Liver (tissue), 9 donors: ENCODE results near the gene KIAA0930. TPM values are rescaled to one million over a fixed set of nuclear protein-coding genes. Genes with fewer than 3 reads are reported as not detected.

ENCODE experiments used
- DNase-seq: peaks from one replicate; pipeline ENCODE4 v3.0.0-alpha.2; 2017; ENCODE audit warnings: low spot score
- H3K27ac ChIP-seq, 2 donors: one replicate each; pipeline ENCODE4 v1.7.0; 2013; ENCODE audit warnings: inconsistent platforms in 2 of 2, low read length in 2 of 2, control low read depth in 1 of 2, low read depth in 1 of 2, mild to moderate bottlenecking in 1 of 2
- H3K27me3 ChIP-seq, 4 donors: one replicate each; pipeline versions ENCODE4 v1.6.1 to v1.7.0; 2013; ENCODE audit warnings: low read length in 3 of 4, inconsistent platforms in 1 of 4, mild to moderate bottlenecking in 1 of 4, moderate library complexity in 1 of 4; ENCODE audit not compliant: control insufficient read depth in 4 of 4, insufficient read depth in 4 of 4
- H3K36me3 ChIP-seq, 4 donors: one replicate each; pipeline versions ENCODE4 v1.6.1 to v1.7.0; 2013; ENCODE audit warnings: low read length in 3 of 4, mild to moderate bottlenecking in 3 of 4, low read depth in 1 of 4, moderate library complexity in 1 of 4; ENCODE audit not compliant: control insufficient read depth in 4 of 4, insufficient read depth in 3 of 4
- H3K4me1 ChIP-seq, 4 donors: one replicate each; pipeline versions ENCODE4 v1.6.1 to v1.7.0; 2013; ENCODE audit warnings: low read length in 3 of 4, mild to moderate bottlenecking in 3 of 4, moderate library complexity in 1 of 4; ENCODE audit not compliant: control insufficient read depth in 4 of 4, insufficient read depth in 4 of 4
- H3K4me3 ChIP-seq, 3 donors: one replicate each; pipeline versions ENCODE4 v1.6.1 to v1.7.0; 2013; ENCODE audit warnings: low read length in 3 of 3, control low read depth in 1 of 3, low read depth in 1 of 3, mild to moderate bottlenecking in 1 of 3
- H3K9ac ChIP-seq, 2 donors: one replicate each; pipeline ENCODE4 v1.7.0; 2013; ENCODE audit warnings: low read length in 2 of 2, mild to moderate bottlenecking in 2 of 2, moderate library complexity in 2 of 2, control low read depth in 1 of 2, low read depth in 1 of 2
- H3K9me3 ChIP-seq, 4 donors: one replicate each; pipeline versions ENCODE4 v1.6.1 to v1.7.0; 2013; ENCODE audit warnings: low read length in 3 of 4; ENCODE audit not compliant: control insufficient read depth in 4 of 4
- ATF3 ChIP-seq: IDR thresholded peaks from 2 replicates; pipeline ENCODE4 v1.6.1; 2016; ENCODE audit warnings: antibody characterized with exemption
- CTCF ChIP-seq: fragments of 150-350 bp; IDR thresholded peaks from 2 replicates; pipeline ENCODE4 v1.5.1; 2017; ENCODE audit warnings: improper control_type of control experiment, low read depth, low read length; ENCODE audit not compliant: missing input control
- EGR1 ChIP-seq, 2 donors: IDR thresholded peaks; 2 replicates each; pipeline ENCODE4 v1.6.1; 2016 to 2018; ENCODE audit warnings: antibody characterized with exemption in 2 of 2, low read depth in 2 of 2
- FOXA1 ChIP-seq: IDR thresholded peaks from 2 replicates; pipeline ENCODE4 v1.6.1; 2016; ENCODE audit warnings: antibody characterized with exemption
- FOXA2 ChIP-seq: IDR thresholded peaks from 2 replicates; pipeline ENCODE4 v1.6.1; 2016; ENCODE audit warnings: antibody characterized with exemption
- GABPA ChIP-seq, 2 donors: IDR thresholded peaks in 1 of 2; conservative IDR thresholded peaks in 1 of 2; 2 replicates each; pipeline ENCODE4 v1.6.1; 2016; ENCODE audit warnings: antibody characterized with exemption in 2 of 2, mild to moderate bottlenecking in 1 of 2, moderate library complexity in 1 of 2
- HNF4A ChIP-seq, 2 donors: conservative IDR thresholded peaks; 2 replicates each; pipeline ENCODE4 v1.6.1; 2016; ENCODE audit warnings: antibody characterized with exemption in 2 of 2, mild to moderate bottlenecking in 2 of 2
- HNF4G ChIP-seq: IDR thresholded peaks from 2 replicates; pipeline ENCODE4 v1.6.1; 2016; ENCODE audit warnings: antibody characterized with exemption
- JUND ChIP-seq, 2 donors: IDR thresholded peaks; 2 replicates each; pipeline ENCODE4 v1.6.1; 2016; ENCODE audit warnings: antibody characterized with exemption in 2 of 2
- MAX ChIP-seq: IDR thresholded peaks from 2 replicates; pipeline ENCODE4 v1.6.1; 2016; ENCODE audit warnings: antibody characterized with exemption
- NR2F2 ChIP-seq: IDR thresholded peaks from 2 replicates; pipeline ENCODE4 v1.6.1; 2016; ENCODE audit warnings: antibody characterized with exemption
- RAD21 ChIP-seq, 2 donors: IDR thresholded peaks; 2 replicates each; pipeline ENCODE4 v1.6.1; 2016; ENCODE audit warnings: antibody characterized with exemption in 2 of 2, mild to moderate bottlenecking in 2 of 2
- RXRA ChIP-seq, 2 donors: IDR thresholded peaks; 2 replicates each; pipeline ENCODE4 v1.6.1; 2017 to 2018; ENCODE audit warnings: antibody characterized with exemption in 2 of 2, mild to moderate bottlenecking in 1 of 2
- SP1 ChIP-seq: IDR thresholded peaks from 2 replicates; pipeline ENCODE4 v1.6.1; 2018; ENCODE audit warnings: antibody characterized with exemption, mild to moderate bottlenecking
- TAF1 ChIP-seq: conservative IDR thresholded peaks from 2 replicates; pipeline ENCODE4 v1.6.1; 2016; ENCODE audit warnings: antibody characterized with exemption, mild to moderate bottlenecking
- YY1 ChIP-seq: IDR thresholded peaks from 2 replicates; pipeline ENCODE4 v1.6.1; 2016; ENCODE audit warnings: antibody characterized with exemption, mild to moderate bottlenecking
- ZBTB33 ChIP-seq: IDR thresholded peaks from 2 replicates; pipeline ENCODE4 v1.6.1; 2016; ENCODE audit warnings: antibody characterized with exemption
- WGBS: extraction: QIAGEN DNeasy Blood & Tissue Kit; methylation state at CpG from one replicate; pipeline ENCODE4 v1.1.7; 2013; 5-methylcytosine and 5-hydroxymethylcytosine counted together
- polyA plus RNA-seq, 2 donors: library from polyadenylated mRNA; stranded (reverse) in 1 of 2; unstranded in 1 of 2; fragments of 200-250 nt in 1 of 2; fragments of >200 nt in 1 of 2; fragmentation: Nextera tagmentation in 1 of 2; extraction: Ambion mirVana in 1 of 2; gene quantifications; one replicate each; pipeline versions ENCODE4 v1.2.1 to v1.2.3, GENCODE V29; 2013 to 2015
- total RNA-seq, 2 donors: library from RNA; depleted of rRNA; stranded (reverse); fragments of >200 nt; gene quantifications; one replicate each; pipeline ENCODE4 v1.2.3, GENCODE V29; 2014
- TF ChIP-seq, protein P1 (sequence below): IDR thresholded peaks from 2 replicates; pipeline ENCODE4 v1.6.1; 2016; ENCODE audit warnings: antibody characterized with exemption, mild to moderate bottlenecking
- donor health status: healthy.
- donor health status: healthy.
- donor health status: healthy.
- donor health status: healthy.
- donor health status: healthy.

Gene KIAA0930
- total and polyA plus RNA-seq, 4 donors, result 6.1 to 30.0 (median 17.6) TPM

- H3K36me3 ChIP-seq, result peaks cover 0 to 3% (median 0%) of the 10 kb centered on the region in 4 donors
- WGBS, result 84% methylated on average over 19 of the region's 19 CpGs
- peak; percentile 30 for DNase-seq
- peak overlapping the region in 2 of 3 donors; percentile 71 to 97 for H3K4me3 ChIP-seq
- H3K9ac ChIP-seq, result no peak overlapping the region
- H3K4me1 ChIP-seq, result peaks cover 9 to 14% (median 12%) of the 10 kb centered on the region in 4 donors
- no peaks in the 10 kb centered on the region for H3K9me3 ChIP-seq
- H3K27ac ChIP-seq, result peak overlapping the region in 1 of 2 donors; percentile 95
- no peak for TF ChIP-seq FOXA1
- no peak for TF ChIP-seq FOXA2
- TF ChIP-seq ATF3, result no peak
- no peak for TF ChIP-seq YY1
- H3K27me3 ChIP-seq, result no peaks in the 10 kb centered on the region
Observed at GRCh38 chr22:45162531-45162930, 78.2 kb downstream of the KIAA0930 start.

DNA sequence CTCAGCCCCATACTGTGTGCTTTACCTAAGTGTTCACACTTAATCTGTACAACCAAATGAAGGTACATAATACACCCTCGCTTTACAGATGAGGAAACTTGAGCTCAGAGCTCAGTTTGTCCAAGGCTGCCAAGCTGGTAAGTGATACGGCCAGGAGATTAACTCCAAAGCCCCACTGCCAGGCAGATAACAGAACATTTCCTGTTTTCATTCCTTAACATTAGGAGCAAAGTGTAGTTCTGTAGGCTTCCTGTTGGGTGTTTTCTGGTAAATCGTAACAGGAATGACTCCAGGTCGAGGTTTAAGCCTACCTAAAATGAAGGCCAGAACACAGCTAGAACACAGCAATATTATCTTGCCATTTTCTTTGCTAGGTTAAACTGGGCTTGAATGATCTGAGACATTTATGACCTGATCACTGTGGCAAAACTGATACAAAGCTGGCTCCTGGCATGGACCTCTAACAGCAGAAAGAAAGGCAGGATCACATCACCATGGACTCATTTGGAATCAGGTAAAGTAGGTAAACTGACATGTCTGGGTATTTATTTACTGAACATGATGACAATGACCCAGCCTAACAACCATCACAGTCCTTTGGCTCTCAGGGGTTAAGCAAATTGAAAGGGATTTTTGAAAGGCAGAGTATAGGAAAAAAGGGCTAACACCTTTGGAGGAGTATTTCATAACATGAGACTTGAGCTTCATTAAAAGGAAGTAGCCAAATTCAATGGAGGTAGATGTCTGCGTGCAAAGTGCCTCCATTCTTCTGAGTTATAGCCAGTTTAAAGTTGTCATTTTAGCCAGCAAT is 80.8 kb downstream of the KIAA0930 start:
- WGBS, result 32% methylated on average over 5 of the region's 5 CpGs
- Histone ChIP-seq H3K9ac (no peak overlapping the region), H3K4me3 (no peak overlapping the region), H3K27ac (peak overlapping the region; percentile 40 to 86), H3K9me3 (no peaks in the 10 kb centered on the region), H3K4me1 (peaks cover 2 to 10% (median 7%) of the 10 kb centered on the region in 4 donors), H3K27me3 (no peaks in the 10 kb centered on the region), H3K36me3 (no peaks in the 10 kb centered on the region)
- DNase-seq, result no peak
- peak; percentile 72 for TF ChIP-seq SP1
- TF ChIP-seq TAF1, result no peak
- TF ChIP-seq EGR1 (IDR thresholded peaks at IDR 0.05; ENCODE audit: low read depth in 2 of 2), result peak in 1 of 2 donors; percentile 35
- TF ChIP-seq NR2F2, result peak; percentile 44
- peak; percentile 51 to 80 for TF ChIP-seq RXRA (IDR thresholded peaks at IDR 0.05)
- TF ChIP-seq HNF4G, result no peak
- TF ChIP-seq RAD21 (IDR thresholded peaks at IDR 0.05), result no peak
- no peak for TF ChIP-seq FOXA1
- peak; percentile 36 for TF ChIP-seq CTCF
- TF ChIP-seq MAX, result peak; percentile 48
- TF ChIP-seq JUND (IDR thresholded peaks at IDR 0.05), result peak in 1 of 2 donors; percentile 50
- TF ChIP-seq ZBTB33, result no peak
- peak; percentile 43 to 71 for TF ChIP-seq HNF4A (conservative IDR thresholded peaks at IDR 0.05)
- TF ChIP-seq ATF3, result no peak
- TF ChIP-seq, protein P1, sequence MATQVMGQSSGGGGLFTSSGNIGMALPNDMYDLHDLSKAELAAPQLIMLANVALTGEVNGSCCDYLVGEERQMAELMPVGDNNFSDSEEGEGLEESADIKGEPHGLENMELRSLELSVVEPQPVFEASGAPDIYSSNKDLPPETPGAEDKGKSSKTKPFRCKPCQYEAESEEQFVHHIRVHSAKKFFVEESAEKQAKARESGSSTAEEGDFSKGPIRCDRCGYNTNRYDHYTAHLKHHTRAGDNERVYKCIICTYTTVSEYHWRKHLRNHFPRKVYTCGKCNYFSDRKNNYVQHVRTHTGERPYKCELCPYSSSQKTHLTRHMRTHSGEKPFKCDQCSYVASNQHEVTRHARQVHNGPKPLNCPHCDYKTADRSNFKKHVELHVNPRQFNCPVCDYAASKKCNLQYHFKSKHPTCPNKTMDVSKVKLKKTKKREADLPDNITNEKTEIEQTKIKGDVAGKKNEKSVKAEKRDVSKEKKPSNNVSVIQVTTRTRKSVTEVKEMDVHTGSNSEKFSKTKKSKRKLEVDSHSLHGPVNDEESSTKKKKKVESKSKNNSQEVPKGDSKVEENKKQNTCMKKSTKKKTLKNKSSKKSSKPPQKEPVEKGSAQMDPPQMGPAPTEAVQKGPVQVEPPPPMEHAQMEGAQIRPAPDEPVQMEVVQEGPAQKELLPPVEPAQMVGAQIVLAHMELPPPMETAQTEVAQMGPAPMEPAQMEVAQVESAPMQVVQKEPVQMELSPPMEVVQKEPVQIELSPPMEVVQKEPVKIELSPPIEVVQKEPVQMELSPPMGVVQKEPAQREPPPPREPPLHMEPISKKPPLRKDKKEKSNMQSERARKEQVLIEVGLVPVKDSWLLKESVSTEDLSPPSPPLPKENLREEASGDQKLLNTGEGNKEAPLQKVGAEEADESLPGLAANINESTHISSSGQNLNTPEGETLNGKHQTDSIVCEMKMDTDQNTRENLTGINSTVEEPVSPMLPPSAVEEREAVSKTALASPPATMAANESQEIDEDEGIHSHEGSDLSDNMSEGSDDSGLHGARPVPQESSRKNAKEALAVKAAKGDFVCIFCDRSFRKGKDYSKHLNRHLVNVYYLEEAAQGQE, result peak; percentile 15
- peak in 1 of 2 donors; percentile 63 for TF ChIP-seq GABPA (IDR thresholded peaks at IDR 0.05 in 1 of 2, conservative IDR thresholded peaks at IDR 0.05 in 1 of 2)
- peak; percentile 82 for TF ChIP-seq YY1
- TF ChIP-seq FOXA2, result no peak
